Pons (tissue), 1 donor: ENCODE measurements around the gene RIMS4.

ENCODE experiments used
- DNase-seq: peaks from one replicate; pipeline ENCODE4 v3.0.0-alpha.2; 2016; ENCODE audit warnings: low spot score

Gene RIMS4

DNA sequence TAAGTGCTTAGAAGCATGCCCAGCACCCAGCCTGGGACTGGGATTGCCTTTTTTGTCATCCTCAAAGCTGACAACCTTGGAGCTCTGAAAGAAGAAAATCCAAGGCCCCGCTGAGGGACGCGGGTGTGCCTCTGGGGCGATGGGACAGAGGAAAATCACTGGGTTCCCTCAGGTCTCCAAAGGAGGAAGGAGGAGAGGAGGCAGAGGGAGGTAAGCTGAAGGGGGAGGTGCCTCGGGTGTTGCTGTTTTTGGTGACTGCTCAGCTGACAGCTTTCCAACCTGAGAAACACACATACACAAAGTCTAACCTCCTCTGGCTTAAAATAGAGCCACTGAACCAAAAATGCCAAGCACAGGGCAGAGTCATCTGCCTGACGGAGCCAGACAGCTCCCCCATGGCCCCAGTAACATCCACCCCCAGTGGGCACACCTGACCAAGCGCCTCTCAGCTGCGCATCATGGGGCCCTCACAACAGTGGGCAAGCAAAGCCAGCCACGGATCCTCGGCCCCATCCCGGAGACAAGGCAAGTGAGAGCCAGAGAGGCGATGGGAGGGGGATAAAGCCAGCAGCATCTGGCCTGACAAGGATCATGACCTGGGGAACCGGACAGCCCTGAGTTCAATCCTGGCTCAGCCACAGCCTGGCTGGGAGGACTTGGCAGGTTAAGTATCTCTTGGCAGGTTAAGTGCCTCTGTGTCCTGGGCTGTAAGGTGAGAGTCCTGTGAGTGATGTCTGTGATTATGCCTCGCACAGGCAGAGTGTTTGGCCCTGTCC lies 67.9 kb downstream of the RIMS4 start:
- DNase-seq, result no peak

DNA sequence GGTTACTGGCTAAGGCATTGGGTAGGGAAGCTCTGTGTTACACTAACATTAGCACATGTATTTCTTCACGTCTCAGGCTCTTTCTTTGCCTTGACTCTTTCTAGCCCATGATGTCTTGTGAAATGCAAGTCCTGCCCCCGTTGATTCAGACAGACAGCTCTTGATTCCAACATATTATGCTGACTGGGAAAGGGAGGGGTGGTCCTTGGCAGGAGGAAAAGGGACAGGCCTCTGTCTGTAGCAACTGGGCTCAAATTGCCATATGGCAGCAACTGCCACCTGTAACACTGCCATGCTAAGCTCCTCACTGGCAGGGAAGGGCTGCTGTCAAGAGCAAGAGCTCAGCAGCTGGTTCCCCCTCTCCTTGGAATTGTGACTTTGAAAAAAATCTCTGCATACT lies 70.4 kb downstream of the RIMS4 start:
- DNase-seq, result no peak

DNA sequence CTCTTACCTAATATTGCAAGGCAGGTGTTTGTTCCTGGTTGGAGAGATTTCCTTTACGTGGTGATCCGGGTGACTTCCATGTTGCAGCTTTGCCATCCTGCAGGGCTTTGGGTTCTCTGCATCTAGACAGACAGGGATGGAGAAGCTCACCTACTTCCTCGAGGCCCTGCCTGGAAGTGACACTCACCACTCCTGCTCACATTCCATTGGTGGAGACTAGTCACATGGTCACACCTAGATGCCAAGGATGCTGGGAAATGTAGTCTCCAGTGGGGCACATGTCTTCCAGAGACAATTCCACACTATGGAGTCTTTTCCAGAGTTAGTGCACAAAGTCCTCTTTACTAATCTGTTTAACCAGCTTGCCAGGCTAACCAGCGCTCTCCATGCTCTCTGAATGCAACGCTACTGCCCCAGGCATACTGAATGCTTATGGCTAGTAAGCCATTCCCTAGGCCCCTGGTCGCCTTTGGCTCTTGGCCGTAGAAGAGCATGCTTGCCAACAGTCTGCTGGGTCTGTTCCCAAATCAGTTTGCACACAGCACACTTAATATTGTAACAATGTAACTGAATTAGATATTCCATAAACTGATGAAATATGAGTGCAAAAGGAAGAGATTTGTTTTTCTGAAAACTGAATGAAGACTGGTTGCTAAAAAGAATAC lies 71.4 kb downstream of the RIMS4 start:
- peak; percentile 95 for DNase-seq

DNA sequence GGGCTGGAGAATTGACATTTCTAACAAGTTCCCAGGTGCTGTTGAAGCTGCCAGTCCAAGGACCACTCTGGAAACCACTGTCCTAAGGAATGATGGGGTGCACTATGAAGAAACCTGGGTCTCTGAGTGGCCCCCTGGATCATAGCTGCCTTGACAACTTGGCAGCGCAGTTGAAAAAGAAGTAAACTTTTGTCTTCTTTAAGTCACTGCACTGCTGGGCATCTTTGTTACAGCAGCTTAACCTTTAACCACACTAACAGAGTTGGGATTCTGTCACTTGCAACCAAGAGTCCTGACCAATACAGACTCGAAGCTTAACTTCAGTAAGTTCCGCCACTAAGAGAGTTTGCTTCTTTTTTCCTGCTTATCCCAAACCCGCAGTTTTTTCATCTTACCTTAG lies 73.2 kb downstream of the RIMS4 start:
- no peak for DNase-seq

DNA sequence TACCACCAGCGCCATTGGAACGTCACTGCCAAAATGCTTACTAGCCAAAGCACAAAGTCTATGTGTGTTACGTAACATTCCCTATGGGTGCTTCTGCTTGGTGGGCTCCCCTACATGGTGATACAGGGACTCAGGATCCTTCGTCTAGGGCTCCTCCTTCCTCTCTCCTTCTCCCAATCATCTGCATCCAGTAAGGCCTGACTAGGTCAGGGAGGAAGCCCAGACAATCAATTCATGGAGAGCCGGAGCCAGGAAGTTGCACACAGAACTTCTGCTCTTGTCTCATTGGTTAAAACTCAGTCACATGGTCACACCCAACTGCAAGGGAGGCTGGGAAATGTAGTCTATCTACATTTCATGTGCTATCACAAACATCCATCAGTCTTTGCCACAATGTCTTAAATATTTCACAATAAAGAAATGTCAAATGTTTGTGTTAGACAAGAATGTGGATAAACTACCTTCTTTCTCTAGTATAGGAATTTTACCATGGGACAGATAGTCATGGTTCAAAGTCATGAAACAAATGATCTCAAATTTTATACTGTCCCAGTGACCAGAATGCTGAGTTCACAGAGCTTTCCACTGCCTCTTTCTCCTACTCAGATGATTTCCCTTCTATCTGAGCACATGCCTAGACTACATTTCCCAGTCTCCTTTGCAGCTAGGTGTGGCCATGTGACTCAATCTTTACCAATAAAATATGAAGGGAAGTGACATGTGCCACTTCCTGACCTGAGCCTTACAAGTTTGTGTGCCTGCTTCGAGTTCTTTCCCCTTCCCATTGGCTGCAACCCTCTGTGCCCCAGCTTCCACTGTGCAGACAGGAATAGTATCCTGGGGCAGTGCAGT lies 74.0 kb downstream of the RIMS4 start:
- peak; percentile 93 for DNase-seq

DNA sequence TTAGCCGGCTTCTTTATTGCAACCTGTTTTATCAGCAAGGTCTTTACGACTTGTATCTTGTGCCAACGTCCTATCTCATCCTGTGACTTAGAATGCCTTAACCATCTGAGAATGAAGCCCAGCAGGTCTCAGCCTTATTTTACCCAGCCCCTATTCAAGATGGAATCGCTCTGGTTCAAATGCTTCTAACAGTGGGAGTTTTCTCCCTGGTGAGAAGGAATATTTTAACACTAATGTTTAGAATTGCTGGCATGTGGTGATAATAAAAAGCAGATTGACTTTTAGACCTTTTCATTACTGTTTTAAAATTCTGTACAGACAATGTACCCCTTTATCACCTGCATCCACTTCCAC lies 74.6 kb downstream of the RIMS4 start:
- no peak for DNase-seq

DNA sequence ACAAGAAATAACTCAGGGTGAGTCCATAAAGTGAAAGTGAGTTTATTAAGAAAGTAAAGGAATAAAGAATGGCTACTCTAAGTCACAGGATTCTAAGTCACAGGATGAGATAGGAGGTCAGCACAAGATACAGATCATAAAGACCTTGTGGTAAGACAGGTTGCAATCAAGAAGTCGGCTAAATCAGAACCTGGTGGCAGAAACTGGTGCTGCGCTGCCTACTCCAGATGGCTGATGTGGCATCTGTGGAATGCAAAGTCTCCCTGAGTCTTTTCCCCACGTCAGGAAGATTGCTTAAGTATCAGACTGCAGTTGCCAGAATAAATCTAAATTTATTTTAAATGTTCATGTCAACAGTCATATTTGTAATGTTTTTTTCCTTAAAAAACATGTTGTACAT lies 75.4 kb downstream of the RIMS4 start:
- DNase-seq, result no peak

DNA sequence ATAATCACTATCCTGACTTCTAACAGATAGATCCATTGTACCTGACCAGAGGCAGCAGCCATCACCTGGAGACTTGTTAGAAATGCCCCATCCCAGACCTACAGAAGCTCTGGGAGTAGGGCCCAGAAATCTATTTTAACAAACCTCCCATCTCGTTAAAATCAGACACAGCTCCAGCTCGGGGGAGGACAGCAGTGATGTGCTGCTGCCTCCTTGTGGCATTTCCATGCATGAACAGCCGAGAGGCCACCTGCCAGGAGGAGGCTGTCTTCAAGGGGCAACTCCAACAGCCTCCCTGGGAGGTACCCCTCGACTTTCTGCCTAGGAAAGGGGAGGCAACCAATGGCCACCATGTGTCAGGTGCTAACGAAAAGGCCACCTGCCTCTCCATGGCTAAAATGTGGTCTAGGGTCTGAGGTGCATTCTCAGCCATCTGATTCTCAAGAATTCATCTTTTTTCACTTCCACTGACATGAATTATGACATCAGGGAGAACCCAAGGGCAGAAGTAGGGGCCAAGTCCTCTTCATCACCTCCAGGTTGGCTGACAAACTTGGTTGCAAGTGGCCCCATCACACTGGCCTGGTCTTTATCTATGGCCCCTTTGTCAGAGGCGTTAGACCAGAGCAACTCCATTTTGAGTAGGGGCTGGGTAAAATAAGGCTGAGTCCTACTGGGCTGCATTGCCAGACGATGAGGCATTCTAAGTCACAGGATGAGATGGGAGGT lies 76.8 kb downstream of the RIMS4 start:
- peak; percentile 74 for DNase-seq

DNA sequence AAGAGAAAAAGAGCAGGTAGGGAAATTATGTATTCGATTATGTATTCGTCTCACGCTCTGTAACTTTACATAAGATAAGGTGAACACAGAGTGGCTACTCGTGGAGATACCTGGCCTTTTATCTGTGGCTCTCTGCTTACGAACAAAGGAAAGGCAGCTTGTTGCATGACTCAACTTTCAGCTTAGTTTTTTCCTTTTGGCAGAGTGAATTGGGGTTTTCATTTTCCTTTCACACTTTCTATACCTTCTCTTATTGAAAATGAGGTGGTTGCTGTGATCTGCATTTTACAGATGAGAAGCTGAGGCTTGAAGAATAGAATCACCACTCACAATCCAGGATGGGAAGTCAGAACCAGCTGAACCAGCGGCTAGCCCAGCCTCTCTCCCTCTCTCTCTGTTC lies 78.0 kb downstream of the RIMS4 start:
- DNase-seq, result no peak

DNA sequence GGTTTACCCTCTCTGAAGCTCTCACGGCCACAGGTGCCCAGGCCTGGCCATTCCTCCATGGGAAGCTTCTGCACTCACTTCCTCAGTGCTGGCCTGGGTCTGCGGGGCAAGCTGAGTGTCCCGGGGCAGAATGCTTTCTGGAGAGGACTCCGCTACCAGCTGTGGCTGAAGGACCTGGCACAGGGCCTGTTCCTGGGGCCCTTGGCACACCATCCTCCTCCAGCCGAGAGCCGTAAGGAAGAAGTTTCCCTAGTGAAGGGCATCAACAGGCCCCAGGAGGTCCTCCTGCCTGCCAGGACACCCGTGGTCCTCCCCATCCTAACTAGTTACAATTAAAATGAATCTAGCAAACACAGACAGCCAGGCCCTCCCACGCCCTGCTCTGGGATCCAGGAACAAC lies 78.7 kb downstream of the RIMS4 start:
- no peak for DNase-seq

DNA sequence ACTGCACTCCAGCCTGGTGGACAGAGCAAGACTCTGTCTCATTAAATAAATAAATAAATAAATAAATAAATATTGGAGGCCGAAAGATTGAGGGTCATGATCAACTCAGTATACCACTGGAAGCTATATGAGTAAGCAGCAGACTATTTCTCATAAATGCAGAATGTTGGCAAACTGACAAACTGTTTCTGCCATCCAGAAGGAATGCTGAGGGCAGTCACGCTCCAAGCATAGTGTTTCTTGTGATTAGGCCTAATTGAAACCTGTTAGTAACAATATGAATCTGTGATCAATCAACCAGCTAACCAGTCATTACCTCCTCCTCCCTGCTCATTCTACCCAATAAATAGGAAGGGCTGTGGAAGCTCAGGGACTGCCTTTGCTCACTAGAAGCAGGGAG lies 79.9 kb downstream of the RIMS4 start:
- DNase-seq, result no peak

DNA sequence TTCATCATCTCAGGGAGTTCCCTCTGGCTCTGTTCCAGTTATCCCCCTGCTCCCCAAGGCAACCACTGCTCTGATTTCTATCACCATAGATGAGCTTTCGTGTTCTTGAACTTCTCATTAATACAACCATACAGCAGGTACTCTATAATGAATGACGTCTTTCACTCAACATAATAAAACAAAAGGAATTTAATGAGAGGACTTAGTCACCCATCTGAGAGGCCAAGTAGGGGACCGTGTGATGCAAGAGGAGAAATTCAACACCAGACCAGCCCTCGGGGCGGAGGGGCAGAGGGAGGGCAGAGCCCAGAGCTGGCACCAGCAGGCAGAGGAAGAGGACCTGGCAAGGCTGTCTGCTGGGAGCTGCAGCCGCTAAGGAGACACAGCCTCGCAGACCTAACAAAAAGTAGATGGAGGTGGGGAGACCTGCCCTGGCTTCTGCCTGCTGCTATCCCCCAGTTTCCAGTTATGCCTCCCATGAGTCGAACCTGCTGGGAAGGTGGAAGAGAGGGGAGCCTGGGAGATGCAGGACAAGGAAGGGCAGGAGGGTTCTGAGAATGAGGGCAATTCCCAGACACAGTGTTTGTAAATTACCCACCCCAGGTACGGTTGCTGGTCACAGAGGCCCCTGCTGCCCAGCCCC lies 81.4 kb downstream of the RIMS4 start:
- peak; percentile 48 for DNase-seq

DNA sequence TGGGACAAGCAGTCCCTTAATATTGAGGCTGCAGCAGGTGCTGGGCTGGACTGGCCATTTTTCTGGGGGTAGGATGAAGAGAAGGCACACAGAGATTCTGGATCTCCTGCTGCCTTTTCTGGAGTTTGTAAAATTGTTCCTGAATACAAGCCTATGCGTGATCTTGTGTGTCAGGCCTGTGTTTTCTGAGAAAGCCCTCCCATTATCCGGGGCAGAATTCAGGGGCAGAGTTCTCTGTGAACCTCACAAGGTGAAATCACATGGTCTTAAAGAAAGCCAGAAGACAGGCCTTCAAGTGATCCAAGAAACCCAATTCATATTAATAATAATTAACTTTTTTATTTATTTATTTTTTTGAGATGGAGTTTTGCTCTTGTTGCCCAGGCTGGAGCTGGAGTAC lies 82.7 kb downstream of the RIMS4 start:
- no peak for DNase-seq

DNA sequence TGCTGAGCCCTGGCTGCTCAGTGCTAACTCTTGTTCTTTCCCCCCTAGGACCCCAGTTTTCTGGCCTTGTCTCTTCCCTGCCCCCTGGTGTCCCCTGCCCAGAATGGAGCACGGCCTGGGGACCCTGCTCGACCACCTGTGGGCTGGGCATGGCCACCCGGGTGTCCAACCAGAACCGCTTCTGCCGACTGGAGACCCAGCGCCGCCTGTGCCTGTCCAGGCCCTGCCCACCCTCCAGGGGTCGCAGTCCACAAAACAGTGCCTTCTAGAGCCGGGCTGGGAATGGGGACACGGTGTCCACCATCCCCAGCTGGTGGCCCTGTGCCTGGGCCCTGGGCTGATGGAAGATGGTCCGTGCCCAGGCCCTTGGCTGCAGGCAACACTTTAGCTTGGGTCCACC lies 83.3 kb downstream of the RIMS4 start:
- no peak for DNase-seq

DNA sequence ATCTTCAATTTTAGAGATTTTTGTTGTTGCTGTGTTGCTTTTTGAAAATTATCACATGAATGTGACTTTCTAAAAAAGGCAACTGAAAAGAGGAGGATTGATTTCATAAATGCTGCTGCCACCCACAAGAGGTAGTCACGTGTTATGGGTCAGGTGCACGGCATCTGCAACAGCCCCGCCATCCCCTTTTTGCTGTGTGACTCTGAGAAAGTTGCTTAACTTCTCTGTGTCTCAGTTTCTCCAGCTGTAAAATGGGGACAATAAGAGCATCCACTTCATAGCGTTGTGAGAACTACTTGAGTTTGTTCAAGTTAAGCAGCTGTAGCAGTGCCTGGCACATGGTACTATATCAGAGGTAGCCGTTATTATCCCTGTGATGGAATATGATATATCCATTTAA lies 84.5 kb downstream of the RIMS4 start:
- no peak for DNase-seq

DNA sequence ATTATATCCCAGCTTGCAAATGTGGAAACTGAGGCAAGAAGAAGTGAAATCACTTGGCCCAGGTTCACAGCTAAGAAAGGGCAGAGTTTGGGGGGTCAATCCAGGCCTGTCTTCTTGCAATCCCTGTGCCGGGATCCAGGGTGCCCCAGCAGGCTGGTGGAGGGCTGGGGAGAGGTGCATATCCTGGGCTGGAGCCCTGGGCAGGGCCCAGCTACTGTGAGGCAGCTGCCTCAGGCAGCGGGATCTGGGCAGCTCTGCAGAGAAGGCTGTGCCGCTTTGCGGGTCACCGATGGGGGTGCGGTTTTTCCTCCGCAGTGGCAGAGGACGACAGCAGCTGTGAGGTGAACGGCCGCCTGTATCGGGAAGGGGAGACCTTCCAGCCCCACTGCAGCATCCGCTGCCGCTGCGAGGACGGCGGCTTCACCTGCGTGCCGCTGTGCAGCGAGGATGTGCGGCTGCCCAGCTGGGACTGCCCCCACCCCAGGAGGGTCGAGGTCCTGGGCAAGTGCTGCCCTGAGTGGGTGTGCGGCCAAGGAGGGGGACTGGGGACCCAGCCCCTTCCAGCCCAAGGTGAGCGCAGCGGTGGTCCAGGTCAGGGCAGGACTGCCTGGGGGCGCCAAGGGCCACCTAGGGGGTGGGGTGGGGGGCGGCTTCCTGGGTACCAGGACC lies 85.8 kb downstream of the RIMS4 start:
- DNase-seq, result no peak

DNA sequence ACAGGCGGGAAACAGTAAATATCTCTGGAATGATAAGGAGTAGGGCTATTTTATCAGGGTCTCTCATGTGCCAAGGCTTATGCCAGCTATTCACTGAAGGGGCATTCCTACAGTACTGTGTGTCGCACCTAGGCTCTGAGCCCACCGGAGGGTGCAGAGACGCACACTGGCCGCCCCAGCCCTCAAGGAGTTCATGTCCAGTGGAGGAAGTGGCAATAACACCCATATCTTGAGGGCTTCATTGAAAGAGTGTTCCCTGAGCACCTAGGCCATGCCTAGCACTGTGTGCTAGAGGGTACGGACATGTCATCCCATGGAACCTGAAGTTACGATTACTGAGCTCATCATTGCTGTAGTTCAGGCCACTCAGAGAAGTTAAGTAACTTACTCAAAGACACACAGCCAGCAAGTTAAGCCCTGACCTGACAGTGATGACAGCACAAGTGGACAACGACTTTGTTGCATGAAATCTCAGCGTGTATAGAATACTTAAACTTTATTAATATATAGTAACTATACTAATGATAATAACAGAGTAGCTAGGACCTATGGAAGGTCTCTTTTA lies 86.5 kb downstream of the RIMS4 start:
- no peak for DNase-seq

DNA sequence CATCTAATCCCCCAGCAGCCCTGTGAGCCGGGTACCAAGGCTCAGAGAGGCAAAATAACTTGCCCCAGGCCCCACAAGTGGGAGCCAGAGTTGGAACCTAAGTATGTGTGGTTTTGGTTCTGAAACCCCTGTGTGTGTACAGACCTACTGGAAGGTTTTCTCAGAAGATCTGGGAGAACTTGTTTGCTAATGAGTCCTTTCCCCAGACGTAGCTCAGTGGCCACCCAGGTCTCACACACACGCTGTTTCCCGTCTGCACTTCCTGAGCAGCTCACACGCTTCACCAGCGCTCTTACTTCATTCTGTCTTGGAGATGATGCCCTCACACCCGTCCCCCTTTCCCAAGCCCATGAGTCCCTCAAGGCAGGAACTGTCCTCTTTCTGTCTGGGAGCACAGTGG lies 87.0 kb downstream of the RIMS4 start:
- DNase-seq, result no peak

DNA sequence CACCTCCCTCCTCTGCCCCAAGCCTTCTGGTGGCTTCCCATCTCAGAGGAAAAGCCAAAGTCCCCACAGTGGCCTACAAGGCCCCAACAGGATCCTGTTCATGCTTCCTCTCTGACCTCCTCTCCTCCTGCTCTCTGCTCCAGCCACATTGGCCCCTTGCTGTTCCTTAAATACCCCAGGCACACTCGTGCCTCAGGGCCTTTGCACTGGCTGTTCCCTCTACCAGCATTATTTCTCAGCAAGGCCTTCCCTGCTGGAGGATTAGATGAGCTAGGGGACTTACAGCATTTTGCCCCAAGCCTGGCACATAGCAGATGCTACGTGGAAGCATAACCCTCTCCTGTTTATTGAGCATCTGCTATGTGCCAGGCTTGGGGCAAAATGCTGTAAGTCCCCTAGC lies 87.4 kb downstream of the RIMS4 start:
- no peak for DNase-seq

DNA sequence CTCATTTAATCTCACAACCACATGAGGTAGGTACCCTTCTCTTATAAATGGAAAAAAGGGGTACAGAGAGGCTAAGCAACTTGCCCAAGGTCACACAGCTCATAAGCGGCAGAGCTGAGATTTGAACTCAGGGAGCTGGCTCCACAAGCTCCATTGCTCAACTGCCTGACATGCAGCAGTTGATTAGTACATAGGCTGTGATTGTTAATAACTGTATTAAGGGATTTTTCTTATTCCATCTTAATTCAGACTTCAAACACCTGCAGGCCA lies 88.6 kb downstream of the RIMS4 start:
- DNase-seq, result no peak
